HG02938 (cell line): Measurements from ENCODE around the gene CDH13.

ENCODE experiments used
- ATAC-seq: cut with Tn5 transposase; IDR thresholded peaks from one replicate; pipeline ENCODE4 v1.9.1; 2021; ENCODE audit warnings: mild to moderate bottlenecking, moderate library complexity; ENCODE audit not compliant: unreplicated experiment

The CDH13 gene

DNA sequence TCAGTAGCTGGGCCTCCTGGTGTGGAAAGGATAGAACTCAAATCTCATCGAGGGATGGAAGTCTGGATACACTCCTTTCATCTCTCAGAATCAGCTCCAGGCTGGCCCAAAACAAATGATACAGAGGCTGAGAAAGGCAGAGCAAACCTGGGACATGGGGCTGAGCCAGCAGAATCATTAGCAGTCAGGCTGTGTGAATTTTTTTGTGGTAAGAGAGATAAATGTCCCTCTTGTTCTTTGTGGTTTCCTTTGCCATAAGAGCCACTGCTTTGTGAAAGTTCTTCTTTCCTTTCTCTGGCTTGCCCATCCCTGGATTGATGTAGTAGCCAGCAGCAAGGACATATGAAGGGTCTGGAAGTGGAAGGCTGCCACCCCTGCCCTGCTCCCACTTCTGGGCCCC lies 146.2 kb downstream of the CDH13 start:
- no peak for ATAC-seq

DNA sequence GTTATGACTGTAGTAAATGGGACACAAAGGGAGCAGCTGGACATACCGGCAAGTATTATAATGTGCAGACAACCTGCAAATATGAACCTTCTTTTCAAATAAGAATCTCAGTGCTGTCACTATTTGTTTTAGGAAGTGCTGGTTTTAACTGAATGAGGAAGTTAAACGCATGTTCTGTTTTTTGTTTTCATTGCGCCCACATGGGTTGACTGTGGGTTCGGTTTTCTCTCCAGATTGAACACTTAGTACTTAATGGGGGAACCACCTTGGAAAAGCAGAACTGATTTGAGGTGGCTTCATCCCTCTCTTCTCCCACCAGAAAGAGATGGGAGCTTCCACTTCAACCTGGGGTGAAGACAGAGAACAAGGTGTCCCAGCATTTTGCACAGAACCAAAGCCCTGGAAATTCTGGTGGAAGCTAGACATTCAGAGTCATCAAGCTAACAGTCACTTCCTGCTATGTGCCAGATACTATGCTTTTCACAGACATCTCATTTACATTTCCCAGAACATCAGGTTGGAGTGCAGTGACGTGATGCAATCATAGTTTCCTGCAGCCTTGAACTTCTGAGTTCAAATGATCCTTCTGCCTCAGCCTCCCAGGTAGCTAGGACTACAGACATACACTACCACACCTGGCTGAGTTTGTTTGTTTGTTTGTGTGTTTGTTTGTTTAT lies 149.8 kb downstream of the CDH13 start:
- ATAC-seq, result peak; percentile 63

- no peak for ATAC-seq
These were observed 156.0 kb downstream of the CDH13 start for GRCh38 chr16:82782715-82783251.

DNA sequence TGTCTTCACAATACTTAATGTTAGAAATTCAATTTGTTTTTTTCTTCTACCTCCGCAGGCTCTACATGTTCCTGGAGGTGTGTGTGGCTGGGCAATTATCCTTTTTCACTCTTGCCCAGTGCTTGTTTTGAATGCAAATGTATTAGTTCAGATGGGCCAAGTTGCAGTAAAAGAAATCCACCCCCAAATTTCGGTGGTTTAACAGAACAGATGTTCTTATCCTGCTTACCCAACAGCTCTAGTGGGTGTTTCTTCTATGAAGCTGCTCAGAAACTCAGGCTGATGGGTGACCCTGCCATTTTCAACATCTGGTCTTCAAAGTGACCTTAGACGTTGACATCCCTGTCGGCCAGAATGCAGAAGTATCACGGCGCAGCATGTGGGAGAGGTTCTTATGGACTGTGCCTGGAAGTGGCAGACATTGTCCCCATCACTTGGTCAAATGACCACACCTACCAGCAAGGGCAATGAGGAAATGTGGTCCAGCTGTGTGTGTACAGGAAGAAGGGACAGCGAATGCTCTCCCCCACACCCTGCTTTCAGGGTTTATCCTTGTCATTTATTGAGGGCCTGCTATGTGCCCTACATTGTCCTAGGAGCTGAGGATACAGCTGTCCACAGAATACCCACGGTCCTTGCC lies 157.3 kb downstream of the CDH13 start:
- no peak for ATAC-seq

- no peak for ATAC-seq
These were observed 157.8 kb downstream of the CDH13 start for GRCh38 chr16:82784573-82784968.

- ATAC-seq, result no peak
These were observed 161.5 kb downstream of the CDH13 start for GRCh38 chr16:82788225-82788624.

- ATAC-seq, result no peak
These were observed 162.2 kb downstream of the CDH13 start for GRCh38 chr16:82788919-82789318.

DNA sequence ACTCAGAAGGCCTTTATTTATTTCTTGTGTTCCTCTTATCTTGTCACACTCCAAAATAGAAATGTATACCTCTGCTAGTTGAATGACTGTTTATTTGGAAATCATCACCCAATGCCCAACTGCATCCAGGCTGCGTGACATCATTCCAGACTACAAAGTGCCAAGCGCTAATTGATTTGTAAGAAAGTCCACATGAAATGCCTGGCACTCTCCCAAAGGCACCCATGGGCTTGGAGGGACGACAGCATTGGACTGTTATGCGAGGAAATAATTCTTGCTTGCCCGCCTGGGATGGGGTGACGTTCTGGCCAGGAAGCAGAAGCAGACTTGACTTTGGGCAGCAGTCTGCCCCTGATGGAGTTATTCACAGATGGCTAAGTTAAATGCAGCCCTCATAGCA lies 165.9 kb downstream of the CDH13 start:
- ATAC-seq, result no peak

DNA sequence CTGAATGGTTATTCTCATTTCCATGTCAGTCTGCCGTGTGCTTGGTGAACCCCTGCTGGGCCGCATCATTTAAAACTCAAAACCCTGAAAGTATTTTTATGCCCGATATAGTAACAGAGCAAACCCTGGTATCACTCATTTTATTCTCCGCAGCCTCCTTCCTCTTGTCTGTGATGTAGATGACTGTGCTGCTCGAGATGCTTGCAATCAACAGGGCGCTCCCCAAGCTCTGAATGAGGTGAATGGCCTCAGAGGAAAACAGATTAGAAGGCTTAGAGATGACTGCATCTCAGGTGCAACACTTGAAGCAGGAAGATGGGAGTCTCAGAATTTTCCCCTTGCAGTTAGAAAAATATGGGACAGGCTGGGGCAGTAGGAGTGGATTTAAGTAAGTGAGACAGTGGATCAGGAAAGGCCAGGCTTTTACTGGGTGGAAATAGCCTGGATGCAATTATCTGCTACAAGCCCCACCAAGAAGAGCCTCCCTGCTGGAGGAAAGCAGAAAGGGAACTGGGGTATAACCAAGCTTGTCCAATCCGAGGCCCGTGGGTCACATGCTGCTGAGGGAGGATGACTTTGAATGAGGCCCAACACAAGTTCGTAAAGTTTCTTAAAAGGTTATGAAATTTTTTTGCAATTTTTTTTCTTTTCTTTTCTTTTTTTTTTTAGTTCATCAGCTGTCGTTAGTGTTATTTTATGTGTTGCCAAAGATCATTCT lies 166.9 kb downstream of the CDH13 start:
- ATAC-seq, result no peak

GRCh38 chr16:82796047-82796446 lies 169.3 kb downstream of the CDH13 start:
- no peak for ATAC-seq

DNA sequence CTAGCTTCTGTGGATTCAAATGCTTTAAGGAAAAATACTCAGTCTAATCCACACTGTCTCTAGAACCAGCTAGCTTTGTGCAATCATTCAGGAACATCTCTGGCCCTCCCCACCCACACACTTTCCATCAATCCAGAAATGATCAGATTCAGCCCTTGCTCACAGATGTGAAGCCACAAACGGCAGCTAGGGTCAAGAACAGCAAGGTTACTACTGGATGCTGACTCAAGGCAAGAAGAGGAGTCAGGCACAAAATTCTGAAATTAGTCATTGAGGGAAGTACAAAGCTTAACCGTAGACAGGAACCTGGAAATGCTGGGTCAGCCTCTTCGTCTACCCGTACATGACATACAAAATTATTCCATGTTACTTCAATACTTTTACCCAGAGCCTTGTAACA lies 174.6 kb downstream of the CDH13 start:
- no peak for ATAC-seq

- no peak for ATAC-seq
These were observed 179.1 kb downstream of the CDH13 start for GRCh38 chr16:82805866-82806265.

DNA sequence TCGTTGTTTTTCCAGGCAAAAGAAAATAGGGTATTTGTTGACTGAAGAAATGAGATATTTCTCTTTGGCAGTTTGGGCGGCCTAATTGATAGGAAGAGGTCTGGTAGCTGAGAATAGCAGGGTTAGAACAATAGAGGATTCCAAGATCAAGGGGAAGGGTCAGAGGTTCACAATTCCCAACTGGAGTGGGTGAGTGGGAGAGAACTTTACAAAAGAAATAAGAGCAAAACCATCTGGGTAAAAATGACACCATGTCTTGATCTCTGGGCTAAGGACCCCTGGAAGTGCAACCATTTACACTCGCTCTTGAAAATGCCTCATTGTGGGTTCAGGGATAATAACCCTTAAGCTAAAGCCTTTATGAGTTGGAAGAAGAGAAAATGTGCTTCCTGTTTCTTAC lies 180.5 kb downstream of the CDH13 start:
- no peak for ATAC-seq

DNA sequence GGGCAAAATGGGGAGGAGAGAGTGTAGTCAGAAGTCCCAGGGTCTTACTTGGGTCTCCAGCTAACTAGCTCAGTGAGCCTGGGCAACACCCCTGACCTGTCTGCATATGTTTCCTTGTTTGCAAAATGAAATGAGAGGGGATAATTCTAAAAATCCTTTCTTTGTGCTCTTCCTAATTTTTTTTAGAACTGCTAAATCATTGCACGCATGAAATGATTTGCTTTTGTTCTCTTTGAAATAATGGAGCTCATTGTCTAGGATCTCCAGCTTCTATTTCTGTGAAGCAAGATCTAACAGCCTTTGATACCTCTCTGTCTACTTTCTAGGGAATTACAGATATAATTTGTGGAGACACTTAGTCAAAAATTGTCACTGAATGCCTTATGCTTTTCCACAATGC lies 181.3 kb downstream of the CDH13 start:
- ATAC-seq, result no peak

GRCh38 chr16:82810077-82810476 lies 183.3 kb downstream of the CDH13 start:
- no peak for ATAC-seq

DNA sequence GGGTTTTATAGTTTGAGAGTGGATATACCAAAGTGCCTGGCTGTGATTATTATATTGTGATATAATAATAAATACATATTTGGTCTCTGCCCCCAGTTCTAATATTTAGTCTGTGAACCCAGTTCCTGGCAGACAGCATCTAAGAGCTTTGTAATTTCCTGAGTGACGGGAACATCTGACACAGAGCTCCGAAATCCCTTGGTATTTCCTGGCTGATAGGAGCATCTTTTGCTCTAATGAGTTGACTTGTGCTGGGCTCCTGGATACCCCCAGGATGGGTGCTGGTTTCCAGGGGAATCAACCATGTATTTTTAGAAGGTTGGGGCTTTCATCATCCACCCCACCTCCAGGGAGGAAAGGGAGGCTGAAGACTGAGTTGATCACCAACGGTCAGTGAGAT lies 187.3 kb downstream of the CDH13 start:
- no peak for ATAC-seq

DNA sequence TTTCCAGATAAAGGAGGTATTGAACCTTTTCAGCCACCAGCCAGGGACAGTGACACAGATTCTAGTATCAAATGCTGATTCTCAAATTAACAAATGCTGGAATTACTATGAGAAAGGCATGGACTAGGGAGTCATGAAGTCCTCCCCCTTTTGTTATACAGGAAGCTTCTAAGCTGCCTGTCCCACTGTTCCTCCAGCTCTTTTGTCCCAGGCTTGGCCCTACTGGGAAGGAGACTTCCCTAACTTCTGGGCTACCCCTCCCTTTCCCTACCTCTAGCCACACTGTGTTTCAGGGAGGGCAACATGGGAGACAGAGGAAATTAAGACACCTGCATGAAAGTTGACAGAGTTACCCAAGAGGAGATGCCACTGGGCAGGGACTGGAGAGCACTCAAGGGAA lies 192.5 kb downstream of the CDH13 start:
- no peak for ATAC-seq

GRCh38 chr16:82820855-82821254 lies 194.1 kb downstream of the CDH13 start:
- no peak for ATAC-seq

DNA sequence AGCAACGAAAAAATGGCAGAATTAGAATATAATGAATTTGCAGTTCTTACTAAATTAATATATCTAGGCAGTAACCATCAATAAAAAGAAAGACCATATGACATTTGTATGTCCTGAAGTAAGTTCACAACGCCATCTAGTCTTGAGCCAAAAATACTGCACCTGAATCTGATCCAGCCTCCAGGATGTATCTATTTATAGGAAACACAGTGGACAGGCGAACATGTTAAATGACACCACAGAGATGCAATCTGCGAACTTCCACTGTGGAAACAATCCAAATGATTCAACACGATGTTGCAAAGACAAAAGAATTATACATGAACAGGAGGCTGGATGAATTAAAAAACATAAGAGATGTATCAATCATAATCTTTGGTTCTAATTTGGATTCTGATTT lies 197.6 kb downstream of the CDH13 start:
- no peak for ATAC-seq

DNA sequence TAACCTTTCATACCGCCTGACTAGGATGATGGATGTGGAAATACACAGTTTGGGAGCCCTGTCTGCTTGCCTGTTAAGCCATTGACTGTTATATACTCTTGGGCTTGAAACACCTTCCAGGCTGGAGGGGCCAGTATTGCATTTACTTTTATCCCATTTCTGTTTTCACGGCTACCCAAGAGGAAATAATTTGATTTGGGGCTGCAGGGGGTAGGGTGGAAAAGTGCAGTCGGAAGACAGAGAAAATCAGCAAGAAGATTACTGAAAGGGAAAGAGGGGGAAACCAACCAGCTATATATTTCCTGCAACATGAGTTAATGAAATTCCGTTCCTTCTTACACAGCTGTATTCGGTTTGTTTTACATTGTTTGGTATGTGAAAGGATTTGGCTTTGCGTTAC lies 202.5 kb downstream of the CDH13 start:
- no peak for ATAC-seq

- no peak for ATAC-seq
These were observed 204.2 kb downstream of the CDH13 start for GRCh38 chr16:82830944-82831343.

DNA sequence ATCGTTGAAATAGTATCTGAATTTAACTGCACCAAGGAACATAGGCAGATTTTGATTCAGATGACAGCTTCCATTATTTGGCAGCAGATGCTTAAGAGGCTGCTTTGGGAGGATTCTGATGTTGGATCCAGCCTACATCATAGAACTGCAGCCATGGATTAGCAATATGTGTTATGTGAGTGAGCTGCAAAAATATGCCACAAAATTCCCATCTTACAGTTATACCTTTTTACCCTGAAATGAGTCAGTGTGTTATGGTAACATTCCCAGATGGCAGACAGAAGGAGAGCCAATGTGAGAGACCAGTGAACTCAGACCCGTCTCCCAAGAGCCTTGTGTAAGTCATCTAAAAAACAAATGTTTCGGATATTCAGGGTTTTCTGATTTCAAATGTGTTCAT lies 206.1 kb downstream of the CDH13 start:
- no peak for ATAC-seq
